ENCODE data around the gene BICD1. TPM values are rescaled to one million over a fixed set of nuclear protein-coding genes. Genes with fewer than 3 reads are reported as not detected.
"Not testable (repeated sequence)": the region's sequence is repeated elsewhere in the genome, so short reads cannot be mapped to it uniquely, and the experiment has no call there.

Gene BICD1
- polyA plus RNA-seq, 1 experiment, result 20.1 TPM

- no peaks in the 10 kb centered on the region for H3K27me3 ChIP-seq (ENCODE audit: control insufficient read depth, insufficient read depth, low read length)
- no peaks in the 10 kb centered on the region for H3K9me3 ChIP-seq (ENCODE audit: control insufficient read depth, insufficient read depth, low read length)
- ChIA-PET POLR2A (no interaction called here), CTCF (interaction anchor here (1.1 kb wide), 1 partner anchor 85 kb away, joined by 4 read pairs; no protein-coding TSS in a partner anchor)
- no peak for TF ChIP-seq CTCF (IDR thresholded peaks at IDR 0.05; ENCODE audit: low read depth, low read length)
- no peak for DNase-seq (ENCODE audit: low read depth, low spot score)
- H3K4me3 ChIP-seq (ENCODE audit: low read depth, low read length), result no peak overlapping the region
- no peak overlapping the region for H3K27ac ChIP-seq (ENCODE audit: low read depth, low read length)
Measured at GRCh38 chr12:32087306-32087705, 19.3 kb upstream of the BICD1 start.

- no peak overlapping the region for H3K27ac ChIP-seq (ENCODE audit: low read depth, low read length)
- ChIA-PET POLR2A (no interaction called here), CTCF (no interaction called here)
- no peak for DNase-seq (ENCODE audit: low read depth, low spot score)
- peaks cover 2% of the 10 kb centered on the region for H3K27me3 ChIP-seq (ENCODE audit: control insufficient read depth, insufficient read depth, low read length)
- TF ChIP-seq CTCF (IDR thresholded peaks at IDR 0.05; ENCODE audit: low read depth, low read length), result no peak
- H3K4me3 ChIP-seq (ENCODE audit: low read depth, low read length), result no peak overlapping the region
- H3K9me3 ChIP-seq (ENCODE audit: control insufficient read depth, insufficient read depth, low read length), result no peaks in the 10 kb centered on the region
Measured at GRCh38 chr12:32089156-32089555, 17.5 kb upstream of the BICD1 start.

- Histone ChIP-seq H3K9me3 (ENCODE audit: control insufficient read depth, insufficient read depth, low read length) (no peaks in the 10 kb centered on the region), H3K4me3 (ENCODE audit: low read depth, low read length) (no peak overlapping the region), H3K27me3 (ENCODE audit: control insufficient read depth, insufficient read depth, low read length) (peaks cover 2% of the 10 kb centered on the region), H3K27ac (ENCODE audit: low read depth, low read length) (no peak overlapping the region)
- ChIA-PET POLR2A (no interaction called here), CTCF (no interaction called here)
- no peak for TF ChIP-seq CTCF (IDR thresholded peaks at IDR 0.05; ENCODE audit: low read depth, low read length)
- no peak for DNase-seq (ENCODE audit: low read depth, low spot score)
Measured at GRCh38 chr12:32089586-32089985, 17.1 kb upstream of the BICD1 start.

DNA sequence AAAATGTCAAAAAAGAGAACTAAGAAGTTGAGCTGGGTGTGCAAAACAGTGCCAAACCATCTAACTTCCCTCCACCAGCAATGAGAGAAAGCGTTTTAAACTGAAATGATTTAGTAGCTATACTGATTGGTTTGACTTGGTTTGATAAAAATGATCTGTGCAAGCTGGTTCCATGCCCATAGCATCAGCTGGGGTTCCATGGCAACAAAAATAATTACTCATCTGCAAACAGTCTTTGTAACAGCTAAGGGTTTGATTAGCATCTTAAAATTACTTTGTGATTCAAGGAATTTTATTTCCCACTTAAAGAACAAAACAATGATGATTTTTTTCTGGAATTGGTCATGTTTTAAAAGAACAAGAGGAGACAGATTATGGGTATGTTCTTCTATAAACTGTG lies 15.0 kb upstream of the BICD1 start:
- no peak for DNase-seq (ENCODE audit: low read depth, low spot score)
- Histone ChIP-seq H3K9me3 (ENCODE audit: control insufficient read depth, insufficient read depth, low read length) (no peaks in the 10 kb centered on the region), H3K27ac (ENCODE audit: low read depth, low read length) (no peak overlapping the region), H3K4me3 (ENCODE audit: low read depth, low read length) (no peak overlapping the region), H3K27me3 (ENCODE audit: control insufficient read depth, insufficient read depth, low read length) (peaks cover 2% of the 10 kb centered on the region)
- ChIA-PET CTCF (no interaction called here), POLR2A (no interaction called here)
- no peak for TF ChIP-seq CTCF (IDR thresholded peaks at IDR 0.05; ENCODE audit: low read depth, low read length)

- no peak for DNase-seq (ENCODE audit: low read depth, low spot score)
- Histone ChIP-seq H3K27me3 (ENCODE audit: control insufficient read depth, insufficient read depth, low read length) (peaks cover 2% of the 10 kb centered on the region), H3K9me3 (ENCODE audit: control insufficient read depth, insufficient read depth, low read length) (no peaks in the 10 kb centered on the region), H3K27ac (ENCODE audit: low read depth, low read length) (no peak overlapping the region), H3K4me3 (ENCODE audit: low read depth, low read length) (no peak overlapping the region)
- no peak for TF ChIP-seq CTCF (IDR thresholded peaks at IDR 0.05; ENCODE audit: low read depth, low read length)
- CTCF ChIA-PET, result no interaction called here
- POLR2A ChIA-PET, result no interaction called here
Measured at GRCh38 chr12:32098112-32098511, 8.5 kb upstream of the BICD1 start.

DNA sequence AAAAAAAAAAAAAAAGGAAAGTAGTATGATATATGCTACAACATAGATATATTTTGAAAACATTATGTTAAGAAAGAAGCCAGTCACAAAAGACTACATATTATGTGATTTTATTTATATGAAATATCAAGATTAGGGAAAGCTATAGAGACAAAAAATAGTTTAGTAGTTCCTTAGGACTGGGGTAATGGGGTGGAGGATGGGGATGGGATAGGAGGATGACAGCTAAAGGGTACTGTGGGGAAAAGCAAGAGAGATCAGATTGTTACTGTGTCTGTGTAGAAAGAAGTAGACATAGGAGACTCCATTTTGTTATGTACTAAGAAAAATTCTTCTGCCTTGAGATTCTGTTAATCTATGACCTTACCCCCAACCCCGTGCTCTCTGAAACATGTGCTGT lies 7.4 kb upstream of the BICD1 start:
- POLR2A ChIA-PET; H3K4me3 ChIP-seq (ENCODE audit: low read depth, low read length); H3K27ac ChIP-seq (ENCODE audit: low read depth, low read length); DNase-seq (ENCODE audit: low read depth, low spot score); H3K9me3 ChIP-seq (ENCODE audit: control insufficient read depth, insufficient read depth, low read length); CTCF ChIA-PET; H3K27me3 ChIP-seq (ENCODE audit: control insufficient read depth, insufficient read depth, low read length): not testable (repeated sequence)
